T-helper 2 cell treated with Interferon-gamma antibody and Interleukin-4, amounts not matched to agents 5 μg/mL and 100 μg/mL, for 36 hours (primary cell): ENCODE results near the gene IL1F10.

Source experiments
- DNase-seq: peaks from one replicate; pipeline ENCODE4 v3.0.0; 2021; ENCODE audit warnings: low spot score
- H3K27ac Mint-ChIP-seq: one replicate; pipeline ENCODE4 v1.8.0; 2021; ENCODE audit warnings: mild to moderate bottlenecking, mixed read lengths
- H3K27me3 Mint-ChIP-seq: one replicate; pipeline ENCODE4 v1.8.0; 2021; ENCODE audit warnings: low read depth, mixed read lengths
- H3K36me3 Mint-ChIP-seq: one replicate; pipeline ENCODE4 v1.8.0; 2021; ENCODE audit warnings: low read depth, mixed read lengths
- H3K4me1 Mint-ChIP-seq: one replicate; pipeline ENCODE4 v1.8.0; 2021; ENCODE audit warnings: low read depth, mixed read lengths
- H3K4me3 Mint-ChIP-seq: one replicate; pipeline ENCODE4 v1.8.0; 2022; ENCODE audit warnings: mild to moderate bottlenecking, moderate library complexity, mixed read lengths
- H3K9me3 Mint-ChIP-seq: one replicate; pipeline ENCODE4 v1.8.0; 2021; ENCODE audit warnings: mixed read lengths

Gene IL1F10

DNA sequence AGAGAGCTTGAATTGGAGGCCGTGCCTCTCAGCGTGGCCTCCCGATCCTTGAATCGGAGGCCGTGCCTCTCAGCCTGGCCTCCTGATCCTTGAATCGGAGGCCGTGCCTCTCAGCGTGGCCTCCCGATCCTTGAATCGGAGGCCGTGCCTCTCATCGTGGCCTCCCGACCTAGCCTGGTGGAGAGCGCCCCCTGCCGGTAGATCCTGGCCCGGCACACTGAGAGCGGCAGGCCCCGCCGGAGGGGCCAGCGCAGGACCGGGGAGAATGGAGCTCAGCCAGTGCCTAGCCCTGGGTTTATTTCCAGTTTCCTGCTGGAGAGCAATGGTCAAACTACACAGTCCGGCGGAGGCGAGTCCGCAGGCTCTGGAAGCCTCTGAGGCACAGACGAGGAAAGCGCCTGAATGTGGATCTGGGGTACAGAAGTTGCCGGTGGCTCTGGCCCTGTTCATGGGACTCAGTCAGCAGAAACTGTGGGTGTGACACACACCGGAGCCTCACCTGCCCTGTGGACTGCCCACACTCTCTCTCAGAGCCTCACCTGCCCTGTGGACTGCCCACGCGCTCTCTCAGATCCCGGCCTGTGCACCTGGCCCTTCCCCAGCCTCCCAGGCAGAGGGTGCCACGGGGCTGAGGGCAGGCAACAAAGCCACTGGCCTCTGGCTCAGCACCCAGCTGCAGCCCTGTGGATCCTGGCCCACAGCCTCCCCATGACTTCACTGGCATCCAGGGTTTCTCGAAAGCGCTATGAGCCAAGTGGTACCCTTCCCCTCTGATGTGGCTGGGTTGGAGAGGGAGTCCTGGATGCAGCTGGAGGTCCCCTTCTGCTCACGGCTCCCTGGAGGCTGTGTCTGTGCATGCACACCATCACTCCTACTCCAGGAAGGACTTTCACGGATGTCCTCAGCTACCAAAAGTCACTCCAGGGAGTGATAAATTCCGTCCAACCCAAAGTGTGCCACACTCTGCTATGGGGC lies 16.6 kb upstream of the IL1F10 start:
- no peak overlapping the region for H3K4me3 Mint-ChIP-seq
- H3K9me3 Mint-ChIP-seq, result peaks cover 24% of the 10 kb centered on the region
- H3K4me1 Mint-ChIP-seq, result no peaks in the 10 kb centered on the region
- H3K27ac Mint-ChIP-seq, result no peak overlapping the region
- H3K27me3 Mint-ChIP-seq, result peaks cover 12% of the 10 kb centered on the region
- no peaks in the 10 kb centered on the region for H3K36me3 Mint-ChIP-seq
- DNase-seq, result no peak

DNA sequence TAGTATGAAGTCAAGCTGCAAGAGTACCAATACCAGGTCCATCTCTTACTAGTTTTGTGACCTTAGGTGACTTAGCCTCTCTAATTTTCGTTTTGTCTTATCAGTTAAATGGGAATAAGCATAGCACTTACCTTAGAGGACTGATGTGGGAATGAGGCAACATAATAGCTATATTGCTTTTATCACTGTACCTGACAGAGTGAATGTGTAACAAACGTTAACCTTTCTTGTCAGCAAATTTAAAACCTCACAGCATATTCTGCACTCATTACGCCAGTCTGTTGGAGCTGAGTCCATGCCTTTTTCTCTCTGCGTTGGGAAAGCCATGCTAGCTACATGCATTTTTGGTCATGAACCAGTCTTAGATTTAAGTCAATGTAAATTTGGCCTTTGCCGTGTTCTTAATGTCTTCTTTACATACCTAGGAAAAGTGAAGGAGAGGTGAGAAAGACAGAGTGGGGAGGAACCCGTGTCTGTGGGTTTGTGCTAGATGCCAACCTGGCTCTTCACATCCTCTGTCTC lies 15.3 kb upstream of the IL1F10 start, which contains the start of gene IL36B:
IL36B (minus strand) TSS at position 472 of the 522 bp plus-strand sequence.
- Mint-ChIP-seq H3K9me3 (peaks cover 27% of the 10 kb centered on the region), H3K36me3 (no peaks in the 10 kb centered on the region), H3K27ac (no peak within 1 kb of the TSS), H3K4me3 (no peak within 1 kb of the TSS), H3K4me1 (no peaks in the 10 kb centered on the region), H3K27me3 (peaks cover 5% of the 10 kb centered on the region)
- DNase-seq, result no peak

DNA sequence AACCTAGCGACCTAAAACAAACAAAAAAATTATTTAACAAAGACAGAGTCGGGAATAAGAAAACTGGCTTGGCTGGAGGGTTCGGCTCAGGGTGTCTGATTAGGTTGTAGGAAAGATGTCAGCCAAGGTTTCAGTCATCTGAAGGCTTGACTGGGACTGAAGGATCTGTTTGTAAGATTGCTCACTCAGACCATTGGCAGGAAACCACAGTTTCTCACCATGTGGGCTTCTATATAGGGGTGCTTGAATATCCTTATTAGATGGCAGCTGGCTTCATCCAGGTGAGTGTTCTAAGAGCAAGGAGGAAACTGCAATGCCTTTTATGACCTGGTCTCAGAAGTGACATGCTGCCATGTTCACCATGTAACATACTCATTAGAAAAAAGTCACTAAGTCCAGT lies 14.1 kb upstream of the IL1F10 start:
- H3K9me3 Mint-ChIP-seq, result peaks cover 27% of the 10 kb centered on the region
- H3K4me3 Mint-ChIP-seq, result no peak overlapping the region
- no peak for DNase-seq
- H3K27ac Mint-ChIP-seq, result no peak overlapping the region
- H3K27me3 Mint-ChIP-seq, result peaks cover 4% of the 10 kb centered on the region
- H3K36me3 Mint-ChIP-seq, result no peaks in the 10 kb centered on the region
- no peaks in the 10 kb centered on the region for H3K4me1 Mint-ChIP-seq

DNA sequence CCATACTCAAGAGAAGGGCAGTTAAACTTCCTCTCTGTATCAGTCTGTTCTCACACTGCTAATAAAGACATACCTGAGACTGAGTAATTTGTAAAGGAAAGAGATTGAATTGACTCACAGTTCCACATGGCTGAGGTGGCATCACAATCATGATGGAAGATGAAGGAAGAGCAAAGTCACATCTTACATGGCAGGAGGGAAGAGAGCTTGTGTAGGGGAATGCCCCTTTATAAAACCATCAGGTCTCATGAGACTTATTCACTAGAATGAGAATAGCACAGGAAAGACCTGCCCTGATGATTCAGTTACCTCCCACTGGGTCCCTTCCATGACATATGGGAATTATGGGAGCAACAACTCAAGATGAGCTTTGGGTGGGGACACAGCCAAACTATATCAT lies 13.7 kb upstream of the IL1F10 start:
- Mint-ChIP-seq H3K36me3 (no peaks in the 10 kb centered on the region), H3K4me1 (no peaks in the 10 kb centered on the region), H3K27ac (no peak overlapping the region), H3K27me3 (peaks cover 4% of the 10 kb centered on the region), H3K4me3 (no peak overlapping the region), H3K9me3 (peaks cover 27% of the 10 kb centered on the region)
- no peak for DNase-seq

DNA sequence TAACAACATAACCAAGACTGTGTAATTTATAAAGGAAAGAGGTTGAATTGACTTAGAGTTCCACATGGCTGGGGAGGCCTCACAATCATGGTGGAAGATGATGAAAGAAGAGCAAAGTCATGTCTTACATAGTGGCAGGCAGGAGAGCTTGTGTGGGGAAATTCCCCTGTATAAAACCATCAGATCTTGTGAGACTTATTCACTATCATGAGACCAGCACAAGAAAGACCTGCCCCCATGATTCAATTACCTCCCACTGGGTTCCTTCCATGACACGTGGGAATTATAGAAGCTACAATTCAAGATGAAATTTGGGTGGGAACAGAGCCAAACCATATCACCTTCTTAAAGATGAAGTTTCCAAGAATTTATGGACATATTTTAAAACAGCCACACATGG lies 11.2 kb upstream of the IL1F10 start:
- no peak overlapping the region for H3K27ac Mint-ChIP-seq
- no peak overlapping the region for H3K4me3 Mint-ChIP-seq
- peaks cover 27% of the 10 kb centered on the region for H3K9me3 Mint-ChIP-seq
- no peaks in the 10 kb centered on the region for H3K4me1 Mint-ChIP-seq
- no peaks in the 10 kb centered on the region for H3K36me3 Mint-ChIP-seq
- no peak for DNase-seq
- peaks cover 3% of the 10 kb centered on the region for H3K27me3 Mint-ChIP-seq

DNA sequence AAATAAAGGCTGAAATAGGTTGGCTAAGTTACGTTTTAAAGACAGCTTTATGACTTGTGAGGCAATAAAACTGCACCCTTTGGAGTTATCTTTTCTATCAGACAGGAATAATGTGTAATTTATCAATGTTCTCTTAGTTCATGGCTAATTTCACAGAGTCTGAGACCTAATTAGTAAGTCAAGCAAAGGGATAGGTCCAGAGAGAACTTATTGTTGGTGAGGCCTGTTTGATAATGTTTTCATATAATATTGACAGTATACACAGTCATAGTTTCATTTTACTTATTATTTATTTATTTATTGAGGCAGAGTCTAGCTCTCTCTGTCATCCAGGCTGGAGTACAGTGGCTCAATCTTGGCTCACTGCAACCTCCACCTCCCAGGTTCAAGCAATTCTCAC lies 10.7 kb upstream of the IL1F10 start:
- Mint-ChIP-seq H3K9me3 (peaks cover 27% of the 10 kb centered on the region), H3K4me3 (no peak overlapping the region)

DNA sequence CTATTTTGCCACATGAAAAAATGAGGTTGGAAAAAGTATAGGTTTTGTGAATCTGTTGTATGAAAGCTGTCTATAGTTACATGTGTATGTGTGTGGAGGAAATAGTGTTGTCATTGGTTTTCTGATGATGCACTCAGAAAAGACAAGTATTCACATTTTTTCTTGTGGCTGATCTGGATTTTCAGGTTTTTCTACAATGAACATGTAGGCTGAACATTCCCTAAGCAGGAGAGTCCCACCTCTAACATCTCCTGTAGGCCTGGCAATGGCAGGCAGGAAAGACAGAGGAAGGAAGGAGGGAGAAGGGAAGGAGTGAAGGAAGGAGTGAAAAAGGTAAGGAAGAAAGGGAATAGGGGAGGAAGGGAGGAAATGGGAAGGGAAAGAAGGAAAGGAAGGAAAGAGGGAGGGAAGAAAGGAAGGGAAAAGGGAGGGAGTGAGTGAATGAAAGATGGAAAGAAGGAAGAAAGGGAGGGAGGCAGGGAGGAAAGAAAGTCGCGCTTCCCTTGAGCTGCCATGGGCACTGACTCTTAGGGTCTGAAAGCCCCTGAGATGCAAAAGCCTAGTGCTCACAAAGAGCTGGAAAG lies 9.3 kb upstream of the IL1F10 start:
- H3K4me1 Mint-ChIP-seq, result no peaks in the 10 kb centered on the region
- H3K9me3 Mint-ChIP-seq, result peaks cover 27% of the 10 kb centered on the region
- H3K27ac Mint-ChIP-seq, result no peak overlapping the region
- H3K27me3 Mint-ChIP-seq, result peaks cover 3% of the 10 kb centered on the region
- DNase-seq, result no peak
- no peaks in the 10 kb centered on the region for H3K36me3 Mint-ChIP-seq
- H3K4me3 Mint-ChIP-seq, result no peak overlapping the region

More for the DNA sequence above, 10.7 kb upstream of the IL1F10 start:
- H3K36me3 Mint-ChIP-seq, result no peaks in the 10 kb centered on the region
- no peak for DNase-seq
- H3K27me3 Mint-ChIP-seq, result peaks cover 3% of the 10 kb centered on the region
- no peak overlapping the region for H3K27ac Mint-ChIP-seq
- H3K4me1 Mint-ChIP-seq, result no peaks in the 10 kb centered on the region

DNA sequence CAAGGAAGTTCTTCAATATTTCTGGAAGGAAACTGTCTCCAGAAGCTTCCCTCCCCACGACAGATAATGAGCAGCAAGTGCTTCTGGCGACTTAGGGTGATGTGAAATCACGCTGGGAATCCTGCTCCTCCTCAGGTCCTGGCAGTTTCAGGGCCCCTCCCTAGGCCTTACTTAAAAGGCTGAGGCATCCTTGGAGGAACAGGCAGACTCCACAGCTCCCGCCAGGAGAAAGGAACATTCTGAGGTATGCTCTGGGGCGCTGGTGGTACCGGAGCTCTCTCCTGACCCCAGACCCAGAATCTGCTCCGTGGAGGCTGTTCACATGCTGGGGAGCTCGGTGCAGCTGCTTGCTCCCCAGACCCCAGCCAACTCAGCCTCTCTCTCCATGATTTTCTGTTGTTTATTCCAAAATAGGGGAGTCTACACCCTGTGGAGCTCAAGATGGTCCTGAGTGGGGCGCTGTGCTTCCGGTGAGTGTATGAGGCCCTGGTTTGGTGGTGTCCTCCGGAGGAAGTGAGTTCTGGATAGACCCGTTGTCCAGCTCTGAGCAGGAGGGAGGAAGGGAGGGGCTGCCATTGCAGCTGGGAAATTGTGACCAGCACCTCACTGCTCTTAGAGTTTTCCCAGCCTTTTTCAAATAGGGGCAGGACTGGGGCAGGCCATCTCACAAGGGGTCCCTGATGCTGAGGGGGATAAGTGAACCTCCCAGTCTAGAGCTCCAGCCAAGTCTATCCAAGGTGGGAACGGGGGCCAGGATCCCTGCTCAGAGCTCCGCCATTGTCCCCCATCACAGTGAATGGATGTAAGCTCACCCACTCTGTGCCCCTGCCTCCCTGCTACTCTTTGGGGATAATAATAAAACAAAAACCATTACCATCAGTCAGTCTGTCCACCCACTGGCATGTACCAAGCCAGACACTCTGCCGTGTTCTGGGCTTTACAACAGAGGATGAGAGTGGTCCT lies 8.5 kb upstream of the IL1F10 start, which contains the start of gene IL36RN:
IL36RN (plus strand) TSS at position 201 of the 963 bp plus-strand sequence; CDS start at position 442, 241 bp downstream.
- peaks cover 3% of the 10 kb centered on the region for H3K27me3 Mint-ChIP-seq
- no peak for DNase-seq
- H3K9me3 Mint-ChIP-seq, result peaks cover 21% of the 10 kb centered on the region
- no peaks in the 10 kb centered on the region for H3K36me3 Mint-ChIP-seq
- no peaks in the 10 kb centered on the region for H3K4me1 Mint-ChIP-seq
- H3K4me3 Mint-ChIP-seq, result no peak within 1 kb of the TSS
- no peak within 1 kb of the TSS for H3K27ac Mint-ChIP-seq

DNA sequence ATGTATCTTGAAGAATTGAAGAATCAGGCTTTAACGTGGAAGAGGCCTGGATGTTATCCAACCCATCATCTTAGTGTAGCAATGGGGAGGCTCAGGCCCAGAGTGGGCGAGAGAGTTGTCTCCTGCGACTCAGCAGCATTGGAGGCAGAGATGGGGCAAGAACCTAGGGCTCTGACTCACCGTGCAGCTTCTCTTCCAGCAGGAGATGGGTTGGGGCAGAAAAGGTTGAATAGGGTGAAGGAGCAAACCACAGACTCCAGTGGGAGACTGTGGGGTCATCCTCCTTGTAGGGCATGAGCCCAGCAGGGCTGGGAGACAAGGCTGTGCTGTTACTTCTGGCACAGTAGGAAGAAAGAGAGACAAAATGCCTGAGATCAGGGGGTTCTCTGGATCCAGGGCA lies 7.4 kb upstream of the IL1F10 start:
- peaks cover 11% of the 10 kb centered on the region for H3K9me3 Mint-ChIP-seq
- H3K27ac Mint-ChIP-seq, result no peak overlapping the region
- H3K4me1 Mint-ChIP-seq, result no peaks in the 10 kb centered on the region
- no peaks in the 10 kb centered on the region for H3K36me3 Mint-ChIP-seq
- H3K4me3 Mint-ChIP-seq, result no peak overlapping the region
- peaks cover 3% of the 10 kb centered on the region for H3K27me3 Mint-ChIP-seq
- no peak for DNase-seq

DNA sequence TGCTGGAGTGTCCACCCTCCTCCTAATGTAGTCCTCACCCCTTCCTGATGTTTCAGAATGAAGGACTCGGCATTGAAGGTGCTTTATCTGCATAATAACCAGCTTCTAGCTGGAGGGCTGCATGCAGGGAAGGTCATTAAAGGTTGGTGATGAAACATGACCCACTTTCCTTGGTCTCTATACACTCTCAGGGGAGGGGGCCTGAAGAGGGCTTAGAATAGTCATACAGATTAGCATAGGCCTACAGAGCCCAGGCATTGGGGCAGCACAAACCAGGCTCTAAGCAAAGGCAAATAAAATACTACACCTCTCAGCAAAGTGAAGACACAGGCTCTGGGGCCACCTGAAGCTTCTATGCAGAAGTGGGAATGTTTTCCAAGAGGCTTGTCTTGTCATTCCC lies 7.0 kb upstream of the IL1F10 start:
- H3K27me3 Mint-ChIP-seq, result peaks cover 3% of the 10 kb centered on the region
- H3K27ac Mint-ChIP-seq, result no peak overlapping the region
- no peak overlapping the region for H3K4me3 Mint-ChIP-seq
- DNase-seq, result no peak
- peaks cover 7% of the 10 kb centered on the region for H3K9me3 Mint-ChIP-seq
- no peaks in the 10 kb centered on the region for H3K4me1 Mint-ChIP-seq
- no peaks in the 10 kb centered on the region for H3K36me3 Mint-ChIP-seq

DNA sequence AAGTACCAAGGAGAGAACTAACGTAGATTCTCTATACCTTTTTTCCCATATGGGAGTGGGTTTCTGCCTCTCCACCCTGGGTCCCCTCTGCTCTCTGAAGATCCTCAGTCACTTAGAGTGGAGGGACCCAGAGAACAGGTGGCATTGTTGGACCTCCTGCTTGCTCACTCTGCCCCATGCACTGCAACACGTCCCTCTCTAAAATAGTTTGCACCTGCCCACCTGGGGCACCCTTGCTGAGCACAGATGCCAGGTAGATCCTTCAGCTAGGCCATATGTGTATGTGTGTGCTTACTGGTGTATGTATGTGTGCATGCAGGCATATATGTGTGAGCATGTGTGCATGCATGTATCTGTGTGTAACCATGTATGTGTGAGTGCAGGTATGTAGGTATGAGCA lies 6.5 kb upstream of the IL1F10 start:
- Mint-ChIP-seq H3K27me3 (peaks cover 3% of the 10 kb centered on the region), H3K4me1 (no peaks in the 10 kb centered on the region), H3K9me3 (peaks cover 3% of the 10 kb centered on the region), H3K4me3 (no peak overlapping the region), H3K36me3 (no peaks in the 10 kb centered on the region), H3K27ac (no peak overlapping the region)
- DNase-seq, result no peak

DNA sequence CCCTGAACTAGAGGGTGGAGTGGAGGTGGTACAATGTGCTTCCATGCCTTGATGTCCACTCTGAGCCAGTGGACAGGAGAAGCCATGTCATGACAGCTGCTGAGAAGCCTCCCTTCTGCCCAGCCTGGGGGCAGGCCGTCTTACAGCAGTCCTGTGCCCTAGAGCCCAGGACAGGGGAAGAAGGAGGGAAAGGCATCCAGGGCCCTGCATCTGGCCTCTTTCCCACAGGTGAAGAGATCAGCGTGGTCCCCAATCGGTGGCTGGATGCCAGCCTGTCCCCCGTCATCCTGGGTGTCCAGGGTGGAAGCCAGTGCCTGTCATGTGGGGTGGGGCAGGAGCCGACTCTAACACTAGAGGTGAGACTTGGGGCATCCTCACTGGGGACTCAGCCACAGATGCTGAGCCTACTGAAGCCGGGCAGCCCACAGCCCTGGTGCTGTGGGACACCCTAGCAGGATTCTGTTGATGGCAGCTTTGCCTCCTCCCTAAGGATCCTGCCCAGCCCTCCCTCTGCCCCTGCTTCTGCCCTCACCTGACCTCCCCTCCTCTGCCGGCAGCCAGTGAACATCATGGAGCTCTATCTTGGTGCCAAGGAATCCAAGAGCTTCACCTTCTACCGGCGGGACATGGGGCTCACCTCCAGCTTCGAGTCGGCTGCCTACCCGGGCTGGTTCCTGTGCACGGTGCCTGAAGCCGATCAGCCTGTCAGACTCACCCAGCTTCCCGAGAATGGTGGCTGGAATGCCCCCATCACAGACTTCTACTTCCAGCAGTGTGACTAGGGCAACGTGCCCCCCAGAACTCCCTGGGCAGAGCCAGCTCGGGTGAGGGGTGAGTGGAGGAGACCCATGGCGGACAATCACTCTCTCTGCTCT lies 5.6 kb upstream of the IL1F10 start:
- DNase-seq, result no peak
- Mint-ChIP-seq H3K27me3 (peaks cover 4% of the 10 kb centered on the region), H3K9me3 (no peaks in the 10 kb centered on the region), H3K36me3 (no peaks in the 10 kb centered on the region), H3K4me3 (no peak overlapping the region), H3K4me1 (no peaks in the 10 kb centered on the region), H3K27ac (no peak overlapping the region)

DNA sequence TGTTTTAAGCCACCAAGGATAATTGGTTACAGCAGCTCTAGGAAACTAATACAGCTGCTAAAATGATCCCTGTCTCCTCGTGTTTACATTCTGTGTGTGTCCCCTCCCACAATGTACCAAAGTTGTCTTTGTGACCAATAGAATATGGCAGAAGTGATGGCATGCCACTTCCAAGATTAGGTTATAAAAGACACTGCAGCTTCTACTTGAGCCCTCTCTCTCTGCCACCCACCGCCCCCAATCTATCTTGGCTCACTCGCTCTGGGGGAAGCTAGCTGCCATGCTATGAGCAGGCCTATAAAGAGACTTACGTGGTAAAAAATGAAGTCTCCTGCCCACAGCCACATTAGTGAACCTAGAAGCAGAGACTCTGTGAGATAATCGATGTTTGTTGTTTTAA lies 3.5 kb upstream of the IL1F10 start:
- no peak for DNase-seq
- no peak overlapping the region for H3K4me3 Mint-ChIP-seq
- H3K36me3 Mint-ChIP-seq, result no peaks in the 10 kb centered on the region
- H3K9me3 Mint-ChIP-seq, result no peaks in the 10 kb centered on the region
- H3K27me3 Mint-ChIP-seq, result peaks cover 7% of the 10 kb centered on the region
- no peak overlapping the region for H3K27ac Mint-ChIP-seq
- no peaks in the 10 kb centered on the region for H3K4me1 Mint-ChIP-seq
